ENCODE measurements around the gene PPP4C. TPM values are rescaled to one million over a fixed set of nuclear protein-coding genes. Genes with fewer than 3 reads are reported as not detected.

PPP4C gene
- total and polyA plus RNA-seq, 4 experiments from 2014 or later = 75.8 to 276 (median 127) TPM

DNA sequence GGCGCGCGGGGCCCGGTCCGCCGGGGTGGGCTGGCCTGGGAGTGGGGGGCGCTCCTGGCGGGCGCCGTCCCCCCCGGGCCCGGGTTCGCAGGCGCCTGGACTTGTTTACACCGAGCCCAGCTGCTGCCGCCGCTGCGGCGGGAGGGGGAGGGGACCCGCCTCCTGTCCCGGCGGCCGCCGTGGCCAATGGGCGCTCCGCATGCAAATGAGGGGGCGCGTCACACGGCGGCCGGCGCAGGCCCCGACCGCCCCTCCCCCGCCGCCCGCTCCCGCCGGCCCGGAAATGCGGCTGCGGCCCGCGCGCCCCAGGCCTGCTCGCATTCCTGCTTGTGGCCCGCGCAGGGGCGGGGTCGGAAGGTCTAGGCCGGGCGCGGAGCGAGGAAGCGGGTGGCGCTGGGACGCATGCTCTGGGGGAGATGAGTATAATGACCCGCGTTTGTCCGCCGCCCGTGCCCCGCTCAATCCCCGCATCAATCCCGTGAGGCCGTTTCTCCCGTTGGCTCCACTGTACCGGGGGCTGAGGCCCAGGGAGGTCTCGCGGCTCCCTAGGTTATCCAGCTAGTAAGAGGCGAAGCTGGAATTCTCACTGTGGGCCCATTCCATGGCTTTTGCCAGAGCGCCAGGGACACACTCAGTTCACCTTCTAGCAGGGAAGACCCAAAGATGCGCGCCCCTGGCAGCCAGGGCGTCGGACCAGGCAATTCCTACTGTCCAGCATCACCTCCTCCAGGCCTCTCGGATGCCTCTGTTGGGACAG is 20.5 kb downstream of the PPP4C start, which contains the start of gene YPEL3:
Gene YPEL3 (minus strand): TSS at position 109 of the 757 bp plus-strand sequence. CDS start 731 bp downstream, outside the sequence.
- H3K36me3 ChIP-seq (ENCODE audit: insufficient read depth, low read length) = peaks cover 13% of the 10 kb centered on the region
- ChIA-PET POLR2A (ENCODE audit: partially characterized antibody) (interaction anchor here (1.0 to 13.6 kb wide), 10 partner anchors 17 to 334 kb away, joined by 3 to 404 read pairs (median 4); partner anchors contain the start of genes ALDOA, CORO1A, DCTPP1 and GDPD3), CTCF (ENCODE audit: partially characterized antibody) (no interaction called here)
- H3K4me1 Mint-ChIP-seq = peaks cover 22 to 46% (median 34%) of the 10 kb centered on the region in 4 donors
- peaks cover 45% of the 10 kb centered on the region for H3K4me1 ChIP-seq (ENCODE audit: insufficient read depth, low read length)
- H3K27me3 ChIP-seq (ENCODE audit: insufficient read depth, low read length) = no peaks in the 10 kb centered on the region
- H3K4me3 Mint-ChIP-seq = peak within 1 kb of the TSS; percentile 87 to 90 (median 89)
- peak; percentile 87 to 90 (median 89) for DNase-seq
- H3K9me3 ChIP-seq (ENCODE audit: control insufficient read depth in 1 of 2, low read length in 2 of 2) = peaks cover 16 to 20% of the 10 kb centered on the region in 2 donors
- H3K36me3 Mint-ChIP-seq = peaks cover 35 to 44% of the 10 kb centered on the region in 2 donors
- H3K27ac ChIP-seq (ENCODE audit: low read depth, low read length) = peak within 1 kb of the TSS; percentile 63
- no peaks in the 10 kb centered on the region for H3K27me3 Mint-ChIP-seq
- H3K27ac Mint-ChIP-seq = peak within 1 kb of the TSS; percentile 90 to 97 (median 93)
- peaks cover 0 to 31% (median 25%) of the 10 kb centered on the region in 8 donors for H3K9me3 Mint-ChIP-seq
- intact Hi-C loops (cut with micrococcal nuclease) = loop anchor here (1.0 to 2.0 kb wide), 2 partner anchors 27 to 31 kb away; partner anchors contain the start of genes ALDOA and MAPK3
- peak within 1 kb of the TSS; percentile 91 to 93 for H3K4me3 ChIP-seq (ENCODE audit: low read length in 2 of 2)

DNA sequence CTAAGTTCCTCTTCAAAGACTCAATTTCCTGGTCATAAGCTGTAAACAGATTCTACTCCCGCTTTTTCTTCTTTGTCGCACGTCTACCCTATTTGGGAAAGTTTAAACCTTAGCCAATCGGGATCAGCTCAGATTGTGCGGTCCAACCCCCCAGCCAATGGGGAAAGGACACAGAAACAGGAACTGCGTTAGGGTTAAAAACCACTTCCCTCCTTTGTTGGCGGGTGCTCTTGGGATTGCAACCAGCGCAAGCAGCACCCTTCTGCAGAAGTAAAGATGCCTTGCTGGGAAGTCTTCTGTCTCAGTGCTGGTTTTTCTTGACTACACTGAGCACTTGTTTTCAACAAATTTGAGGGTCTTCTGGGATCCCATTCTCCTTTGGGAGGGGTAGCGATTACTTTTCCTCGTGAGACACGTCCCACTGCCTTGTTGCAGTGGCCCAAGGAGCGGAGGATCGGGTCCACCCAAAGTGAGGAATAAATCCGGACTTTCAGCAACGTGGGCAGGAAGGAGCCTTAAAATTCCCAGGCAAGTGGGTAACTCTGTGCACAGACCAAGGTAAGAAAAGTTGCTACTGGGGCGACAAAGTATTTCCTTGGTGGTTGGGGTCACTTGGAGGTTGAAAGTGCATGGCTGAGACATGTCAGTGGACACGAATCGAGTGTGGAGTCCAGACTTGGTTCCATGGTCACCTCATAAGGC is 21.2 kb downstream of the PPP4C start:
- DNase-seq = peak in 3 of 5 donors; percentile 31 to 40 (median 35)
- Histone ChIP-seq H3K36me3 (ENCODE audit: insufficient read depth, low read length) (peaks cover 13% of the 10 kb centered on the region), H3K27ac (ENCODE audit: low read depth, low read length) (peak overlapping the region; percentile 63), H3K9me3 (ENCODE audit: control insufficient read depth in 1 of 2, low read length in 2 of 2) (peaks cover 16 to 20% of the 10 kb centered on the region in 2 donors), H3K4me1 (ENCODE audit: insufficient read depth, low read length) (peaks cover 39% of the 10 kb centered on the region), H3K27me3 (ENCODE audit: insufficient read depth, low read length) (no peaks in the 10 kb centered on the region), H3K4me3 (ENCODE audit: low read length in 2 of 2) (peak overlapping the region in 1 of 2 donors; percentile 59)
- Mint-ChIP-seq H3K27me3 (no peaks in the 10 kb centered on the region), H3K27ac (peak overlapping the region; percentile 90 to 97 (median 93)), H3K4me3 (peak overlapping the region; percentile 57 to 89 (median 79)), H3K36me3 (peaks cover 35 to 43% of the 10 kb centered on the region in 2 donors), H3K4me1 (peaks cover 20 to 40% (median 30%) of the 10 kb centered on the region in 4 donors), H3K9me3 (peaks cover 0 to 31% (median 25%) of the 10 kb centered on the region in 8 donors)
- POLR2A ChIA-PET (ENCODE audit: partially characterized antibody) = interaction anchor here (1.0 to 13.6 kb wide), 8 partner anchors 17 to 333 kb away, joined by 3 to 404 read pairs (median 6); partner anchors contain the start of genes ALDOA, CORO1A, DCTPP1 and GDPD3
- intact Hi-C loops (cut with micrococcal nuclease) = loop anchor here (1.0 to 2.0 kb wide), 2 partner anchors 26 to 32 kb away; partner anchors contain the start of genes ALDOA and MAPK3
- CTCF ChIA-PET (ENCODE audit: partially characterized antibody) = no interaction called here

DNA sequence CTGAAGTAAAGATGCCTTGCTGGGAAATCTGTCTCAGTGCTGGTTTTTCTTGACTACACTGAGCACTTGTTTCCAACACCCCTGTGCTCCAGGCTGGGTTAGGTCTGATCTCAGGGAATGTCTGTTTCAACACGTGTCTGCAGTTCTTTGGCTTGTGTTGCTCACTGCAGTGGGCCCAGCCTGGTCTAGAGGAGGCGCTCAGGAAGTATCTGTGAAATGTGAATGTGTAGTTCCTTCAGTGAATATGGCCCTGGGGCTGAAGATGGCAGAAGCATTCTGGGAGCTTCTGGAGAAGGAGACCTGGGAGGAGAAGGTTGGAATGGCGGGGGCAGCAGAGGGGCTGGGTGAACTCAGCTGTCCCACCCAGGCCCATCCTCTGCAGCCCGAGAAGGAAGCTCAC is 28.3 kb downstream of the PPP4C start:
- intact Hi-C loops (cut with micrococcal nuclease) = no loop called here
- no peak for DNase-seq
- no peaks in the 10 kb centered on the region for H3K27me3 ChIP-seq (ENCODE audit: insufficient read depth, low read length)
- POLR2A ChIA-PET (ENCODE audit: partially characterized antibody) = interaction anchor here (1.2 to 4.2 kb wide), 2 partner anchors 12 to 39 kb away, joined by 3 to 23 read pairs; partner anchors contain the start of genes ALDOA and TBX6
- H3K27ac ChIP-seq (ENCODE audit: low read depth, low read length) = no peak overlapping the region
- peaks cover 17 to 28% of the 10 kb centered on the region in 2 donors for H3K36me3 Mint-ChIP-seq
- H3K4me3 Mint-ChIP-seq = no peak overlapping the region
- CTCF ChIA-PET (ENCODE audit: partially characterized antibody) = interaction anchor here (0.6 to 3.0 kb wide), 3 partner anchors 12 to 15 kb away, joined by 3 to 20 read pairs (median 4); partner anchors contain the start of gene TBX6
- H3K4me3 ChIP-seq (ENCODE audit: low read length in 2 of 2) = no peak overlapping the region
- no peaks in the 10 kb centered on the region for H3K4me1 ChIP-seq (ENCODE audit: insufficient read depth, low read length)
- peaks cover 0 to 4% (median 1%) of the 10 kb centered on the region in 8 donors for H3K9me3 Mint-ChIP-seq
- peaks cover 5% of the 10 kb centered on the region for H3K36me3 ChIP-seq (ENCODE audit: insufficient read depth, low read length)
- peak overlapping the region in 4 of 7 donors; percentile 10 to 63 (median 40) for H3K27ac Mint-ChIP-seq
- H3K27me3 Mint-ChIP-seq = no peaks in the 10 kb centered on the region
- peaks cover 0 to 1% (median 0%) of the 10 kb centered on the region in 4 donors for H3K4me1 Mint-ChIP-seq
- no peaks in the 10 kb centered on the region for H3K9me3 ChIP-seq (ENCODE audit: control insufficient read depth in 1 of 2, low read length in 2 of 2)

DNA sequence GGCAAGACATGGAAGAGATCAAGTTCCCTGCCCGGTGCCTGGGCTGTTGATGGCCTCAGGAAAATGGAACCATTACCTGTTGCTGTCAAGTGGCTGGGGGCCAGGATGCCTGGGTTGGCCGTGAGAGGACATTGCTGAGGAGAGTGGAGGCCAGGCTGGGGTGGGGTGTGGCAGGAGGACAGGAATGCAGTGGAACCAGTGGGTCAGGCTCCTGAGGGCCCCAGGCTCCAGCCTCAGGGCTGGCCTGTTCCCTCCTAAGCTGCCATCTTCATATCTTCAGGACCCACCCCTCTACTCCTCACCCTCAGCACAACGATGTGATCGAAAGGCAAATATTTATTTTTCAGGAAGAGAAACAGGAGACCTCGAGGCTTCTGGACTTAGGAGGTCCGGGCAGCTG is 28.7 kb downstream of the PPP4C start:
- no peaks in the 10 kb centered on the region for H3K27me3 ChIP-seq (ENCODE audit: insufficient read depth, low read length)
- intact Hi-C loops (cut with micrococcal nuclease) = no loop called here
- peaks cover 16 to 28% of the 10 kb centered on the region in 2 donors for H3K36me3 Mint-ChIP-seq
- H3K27me3 Mint-ChIP-seq = no peaks in the 10 kb centered on the region
- peaks cover 0 to 1% (median 0%) of the 10 kb centered on the region in 4 donors for H3K4me1 Mint-ChIP-seq
- no peak for DNase-seq
- ChIA-PET POLR2A (ENCODE audit: partially characterized antibody) (interaction anchor here (4.2 kb wide), 1 partner anchor 13 kb away, joined by 23 read pairs; the partner anchor contains the start of gene TBX6), CTCF (ENCODE audit: partially characterized antibody) (interaction anchor here (1.1 to 3.0 kb wide), 2 partner anchors 11 to 12 kb away, joined by 3 to 20 read pairs; partner anchors contain the start of gene TBX6)
- H3K4me1 ChIP-seq (ENCODE audit: insufficient read depth, low read length) = no peaks in the 10 kb centered on the region
- H3K4me3 ChIP-seq (ENCODE audit: low read length in 2 of 2) = no peak overlapping the region
- H3K27ac ChIP-seq (ENCODE audit: low read depth, low read length) = no peak overlapping the region
- peak overlapping the region in 1 of 7 donors; percentile 60 for H3K27ac Mint-ChIP-seq
- H3K4me3 Mint-ChIP-seq = no peak overlapping the region
- no peaks in the 10 kb centered on the region for H3K9me3 ChIP-seq (ENCODE audit: control insufficient read depth in 1 of 2, low read length in 2 of 2)
- peaks cover 5% of the 10 kb centered on the region for H3K36me3 ChIP-seq (ENCODE audit: insufficient read depth, low read length)
- H3K9me3 Mint-ChIP-seq = peaks cover 0 to 2% (median under 1%) of the 10 kb centered on the region in 8 donors

DNA sequence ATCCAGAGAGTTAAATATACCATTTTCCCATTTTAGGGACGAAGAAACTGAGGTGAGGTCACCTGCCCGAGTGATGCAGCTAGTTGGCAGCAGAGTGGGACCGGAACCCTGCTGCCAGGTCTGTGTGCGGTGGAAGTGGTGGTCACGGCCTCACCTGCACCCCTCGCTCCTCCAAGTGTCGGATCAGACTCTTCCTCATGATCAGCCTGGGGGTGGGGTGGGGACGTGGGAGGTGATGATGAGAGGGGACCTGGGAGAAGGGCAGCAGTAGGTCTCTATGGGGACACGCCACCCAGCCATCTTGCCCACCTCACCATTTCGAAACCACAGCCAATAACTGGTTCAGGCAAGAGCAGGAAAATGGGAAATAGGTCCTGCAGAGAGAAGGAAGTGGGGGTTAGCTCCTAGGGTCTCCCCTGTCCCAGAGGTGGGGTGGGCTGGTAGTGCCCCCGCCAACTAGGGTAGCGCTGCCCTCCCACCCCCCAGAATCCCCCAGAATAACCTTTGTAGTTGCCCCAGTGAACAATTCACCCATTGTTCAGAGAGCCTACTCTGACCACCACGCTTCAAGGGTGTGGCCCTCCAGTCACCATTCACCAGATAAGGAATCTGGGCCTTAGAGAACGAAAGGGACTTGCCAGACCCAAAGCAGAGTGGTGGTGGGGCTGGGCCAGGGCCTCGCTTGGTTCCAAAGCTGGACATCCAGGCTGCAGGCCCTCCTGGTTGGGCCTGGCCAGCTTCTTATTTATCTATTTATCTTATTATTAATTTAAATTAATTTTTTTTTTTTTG is 32.5 kb downstream of the PPP4C start:
- no peaks in the 10 kb centered on the region for H3K9me3 ChIP-seq (ENCODE audit: control insufficient read depth in 1 of 2, low read length in 2 of 2)
- H3K4me3 Mint-ChIP-seq = no peak overlapping the region
- no peak overlapping the region for H3K4me3 ChIP-seq (ENCODE audit: low read length in 2 of 2)
- intact Hi-C loops (cut with micrococcal nuclease) = no loop called here
- H3K27ac ChIP-seq (ENCODE audit: low read depth, low read length) = no peak overlapping the region
- ChIA-PET POLR2A (ENCODE audit: partially characterized antibody) (no interaction called here), CTCF (ENCODE audit: partially characterized antibody) (no interaction called here)
- peaks cover 22 to 28% of the 10 kb centered on the region in 2 donors for H3K36me3 Mint-ChIP-seq
- H3K4me1 Mint-ChIP-seq = peaks cover 5 to 8% (median 5%) of the 10 kb centered on the region in 4 donors
- H3K27me3 ChIP-seq (ENCODE audit: insufficient read depth, low read length) = no peaks in the 10 kb centered on the region
- no peaks in the 10 kb centered on the region for H3K9me3 Mint-ChIP-seq
- H3K4me1 ChIP-seq (ENCODE audit: insufficient read depth, low read length) = peaks cover 5% of the 10 kb centered on the region
- no peak overlapping the region for H3K27ac Mint-ChIP-seq
- H3K27me3 Mint-ChIP-seq = no peaks in the 10 kb centered on the region
- DNase-seq = no peak
- peaks cover 11% of the 10 kb centered on the region for H3K36me3 ChIP-seq (ENCODE audit: insufficient read depth, low read length)

DNA sequence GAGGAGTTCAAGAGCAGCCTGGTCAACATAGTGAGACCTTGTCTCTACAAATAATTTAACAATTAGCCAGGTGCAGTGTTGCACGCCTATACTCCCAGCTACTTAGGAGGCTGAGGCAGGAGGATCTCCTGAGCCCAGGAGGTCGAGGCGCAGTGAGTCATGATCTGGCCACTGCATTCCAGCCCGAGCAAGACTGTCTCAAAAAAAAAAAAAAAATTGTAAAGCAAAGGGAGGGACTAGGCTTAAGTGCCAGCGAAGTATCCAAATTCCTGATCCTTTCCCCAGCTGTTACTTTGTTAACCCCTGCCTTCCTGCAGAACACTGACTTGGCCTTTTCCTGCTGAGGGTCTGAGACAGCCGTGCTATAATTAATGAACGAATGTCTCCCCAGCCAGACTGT is 34.9 kb downstream of the PPP4C start:
- Histone ChIP-seq H3K36me3 (ENCODE audit: insufficient read depth, low read length) (peaks cover 11% of the 10 kb centered on the region), H3K4me3 (ENCODE audit: low read length in 2 of 2) (no peak overlapping the region), H3K27ac (ENCODE audit: low read depth, low read length) (no peak overlapping the region), H3K9me3 (ENCODE audit: control insufficient read depth in 1 of 2, low read length in 2 of 2) (no peaks in the 10 kb centered on the region), H3K4me1 (ENCODE audit: insufficient read depth, low read length) (peaks cover 27% of the 10 kb centered on the region), H3K27me3 (ENCODE audit: insufficient read depth, low read length) (no peaks in the 10 kb centered on the region)
- ChIA-PET POLR2A (ENCODE audit: partially characterized antibody) (interaction anchor here (4.5 to 9.9 kb wide), 2 partner anchors 18 to 74 kb away, joined by 23 to 120 read pairs; partner anchors contain the start of genes CORO1A and TBX6), CTCF (ENCODE audit: partially characterized antibody) (interaction anchor here (0.6 to 2.3 kb wide), 5 partner anchors 19 to 444 kb away, joined by 3 to 7 read pairs (median 3); partner anchors contain the start of gene TBX6)
- H3K36me3 Mint-ChIP-seq = peaks cover 15 to 19% of the 10 kb centered on the region in 2 donors
- H3K27me3 Mint-ChIP-seq = no peaks in the 10 kb centered on the region
- H3K9me3 Mint-ChIP-seq = no peaks in the 10 kb centered on the region
- peaks cover 11 to 24% (median 17%) of the 10 kb centered on the region in 4 donors for H3K4me1 Mint-ChIP-seq
- H3K27ac Mint-ChIP-seq = peak overlapping the region in 1 of 7 donors; percentile 85
- no peak overlapping the region for H3K4me3 Mint-ChIP-seq
- no peak for DNase-seq
- intact Hi-C loops (cut with micrococcal nuclease) = no loop called here
